GM21576 (cell line): ENCODE results near the gene CALHM2.
"Not testable (repeated sequence)": the region's sequence is repeated elsewhere in the genome, so short reads cannot be mapped to it uniquely, and the experiment has no call there.

Experiments
- ATAC-seq: cut with Tn5 transposase; IDR thresholded peaks from one replicate; pipeline ENCODE4 v1.9.1; 2021; ENCODE audit warnings: mild to moderate bottlenecking, moderate library complexity; ENCODE audit not compliant: unreplicated experiment

Gene CALHM2, protein sequence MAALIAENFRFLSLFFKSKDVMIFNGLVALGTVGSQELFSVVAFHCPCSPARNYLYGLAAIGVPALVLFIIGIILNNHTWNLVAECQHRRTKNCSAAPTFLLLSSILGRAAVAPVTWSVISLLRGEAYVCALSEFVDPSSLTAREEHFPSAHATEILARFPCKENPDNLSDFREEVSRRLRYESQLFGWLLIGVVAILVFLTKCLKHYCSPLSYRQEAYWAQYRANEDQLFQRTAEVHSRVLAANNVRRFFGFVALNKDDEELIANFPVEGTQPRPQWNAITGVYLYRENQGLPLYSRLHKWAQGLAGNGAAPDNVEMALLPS

DNA sequence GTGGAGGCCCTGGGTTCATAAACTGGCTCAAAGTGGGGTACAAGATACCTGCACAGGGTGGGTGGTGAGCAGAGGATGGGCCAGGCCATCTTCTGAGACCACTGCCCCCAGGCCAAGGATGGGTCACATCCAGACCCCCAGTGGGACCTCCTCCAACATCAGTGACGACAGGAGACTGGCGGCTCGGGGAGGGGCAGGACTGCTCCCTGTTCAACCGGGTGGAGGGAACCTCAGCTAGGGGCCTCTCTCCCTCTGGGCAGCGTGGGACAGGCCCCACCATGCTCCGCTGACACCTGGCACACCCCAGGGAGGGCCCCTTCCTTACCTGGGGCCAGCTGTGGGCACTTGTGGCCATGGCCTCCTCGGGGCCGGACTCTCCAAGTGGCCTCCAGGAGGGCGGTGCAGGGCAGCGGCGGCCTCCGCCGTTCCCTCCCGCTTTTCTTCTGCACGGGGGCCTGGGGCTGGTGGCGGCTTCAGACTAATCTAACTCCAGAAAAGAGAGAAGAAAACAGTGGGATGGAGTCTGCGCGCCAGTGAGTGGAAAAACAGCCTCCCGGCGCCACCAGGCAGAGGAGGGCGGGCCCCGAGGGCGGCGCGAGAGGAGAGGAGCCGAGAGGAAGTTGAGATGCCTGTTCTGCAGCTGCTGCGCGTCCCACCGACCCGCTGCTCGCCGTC is at the start of gene CALHM2:
Gene CALHM2 (minus strand): TSS at position 540 of the 675 bp plus-strand sequence. CDS start 2,429 bp downstream, outside the sequence.
- peak; percentile 54 for ATAC-seq

DNA sequence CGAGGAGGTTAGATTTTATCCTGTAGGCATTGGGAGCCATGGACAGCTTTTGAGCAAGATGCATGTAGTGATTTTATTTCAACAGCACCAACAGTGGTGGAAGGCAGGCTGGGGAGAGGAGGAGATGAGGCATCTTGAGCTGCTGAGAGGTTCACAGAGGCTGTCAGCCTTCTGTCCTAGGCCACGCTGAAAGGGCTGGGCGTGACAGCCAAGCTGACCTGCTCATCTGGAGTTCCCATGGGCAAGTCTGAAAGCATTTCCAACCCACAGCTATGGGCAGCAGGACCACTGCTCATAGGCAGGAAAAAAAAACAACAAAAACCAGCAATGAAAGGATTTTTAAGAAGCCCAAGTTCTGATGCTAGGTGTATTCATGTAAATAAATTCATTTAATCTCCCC is 49.0 kb upstream of the CALHM2 start:
- no peak for ATAC-seq

DNA sequence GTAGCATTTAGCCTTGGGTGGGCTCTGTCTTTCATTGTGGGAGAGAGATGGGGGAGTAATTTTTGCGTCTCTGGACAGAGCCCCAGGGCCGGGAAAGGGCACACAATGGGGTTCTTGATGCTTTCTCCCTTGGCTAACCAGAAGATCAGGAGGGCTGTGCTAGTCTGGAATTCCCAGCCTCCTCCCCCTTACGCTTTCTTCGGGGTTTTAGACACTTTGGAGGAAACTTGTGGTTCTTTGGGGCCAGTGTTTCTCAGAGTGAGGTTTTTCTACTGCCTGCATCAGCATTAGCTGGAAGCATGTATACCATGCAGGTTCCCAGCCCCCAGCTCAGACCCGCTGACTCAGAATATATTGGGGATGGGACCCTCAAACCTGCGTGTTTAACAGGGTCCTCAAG is 48.3 kb upstream of the CALHM2 start:
- no peak for ATAC-seq

DNA sequence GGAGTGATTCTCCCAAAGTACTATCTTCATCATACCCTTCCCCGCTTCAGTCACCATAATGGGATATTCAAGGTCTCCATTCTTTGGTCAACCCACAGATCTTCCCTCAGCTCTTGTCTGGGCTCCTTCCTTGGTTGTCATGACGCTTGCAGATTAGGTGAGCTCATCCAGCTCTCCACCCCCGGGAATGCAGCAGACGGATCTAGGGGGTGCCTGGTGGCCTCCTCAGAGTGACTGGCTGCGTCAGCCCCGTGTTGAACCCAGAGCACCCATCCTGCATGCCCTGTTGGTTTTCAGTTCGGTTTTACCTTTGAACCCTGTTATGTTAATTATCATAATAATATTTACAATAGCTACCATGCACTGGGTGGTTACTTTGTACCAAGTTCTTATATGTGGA is 47.7 kb upstream of the CALHM2 start:
- no peak for ATAC-seq

DNA sequence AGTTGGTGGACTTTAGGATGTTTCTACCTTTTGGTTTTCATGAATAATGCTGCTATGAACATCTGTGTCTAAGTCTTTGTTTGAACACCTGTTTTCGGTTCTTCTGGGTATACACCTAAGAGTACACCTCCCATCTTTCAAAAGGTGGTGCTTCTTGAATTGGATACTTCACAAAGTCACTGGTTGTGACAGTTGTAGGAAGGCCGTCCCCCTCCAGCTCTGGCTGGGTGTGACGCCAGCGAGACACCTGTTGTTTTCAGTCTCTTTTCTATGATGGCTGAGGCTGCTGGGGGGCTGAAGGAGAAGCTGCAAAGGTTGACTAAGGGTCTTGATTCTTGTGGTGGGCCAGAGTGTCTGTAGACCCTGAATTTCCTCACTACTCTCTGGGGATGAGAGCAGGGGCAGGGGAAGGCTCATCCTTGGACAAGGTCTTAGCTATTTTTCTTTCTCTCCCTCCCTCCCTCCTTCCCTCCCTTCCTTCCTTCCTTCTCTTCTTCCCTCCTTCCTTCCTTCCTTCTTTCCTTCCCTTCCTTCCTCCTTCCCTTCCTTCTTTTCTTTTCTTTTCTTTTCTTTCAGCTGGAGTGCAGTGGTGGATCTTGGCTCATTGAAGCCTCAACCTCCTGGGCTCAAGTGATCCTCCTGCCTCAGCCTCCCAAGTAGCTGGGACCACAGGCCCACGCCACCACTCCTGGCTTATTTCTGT is 46.9 kb upstream of the CALHM2 start:
- no peak for ATAC-seq

DNA sequence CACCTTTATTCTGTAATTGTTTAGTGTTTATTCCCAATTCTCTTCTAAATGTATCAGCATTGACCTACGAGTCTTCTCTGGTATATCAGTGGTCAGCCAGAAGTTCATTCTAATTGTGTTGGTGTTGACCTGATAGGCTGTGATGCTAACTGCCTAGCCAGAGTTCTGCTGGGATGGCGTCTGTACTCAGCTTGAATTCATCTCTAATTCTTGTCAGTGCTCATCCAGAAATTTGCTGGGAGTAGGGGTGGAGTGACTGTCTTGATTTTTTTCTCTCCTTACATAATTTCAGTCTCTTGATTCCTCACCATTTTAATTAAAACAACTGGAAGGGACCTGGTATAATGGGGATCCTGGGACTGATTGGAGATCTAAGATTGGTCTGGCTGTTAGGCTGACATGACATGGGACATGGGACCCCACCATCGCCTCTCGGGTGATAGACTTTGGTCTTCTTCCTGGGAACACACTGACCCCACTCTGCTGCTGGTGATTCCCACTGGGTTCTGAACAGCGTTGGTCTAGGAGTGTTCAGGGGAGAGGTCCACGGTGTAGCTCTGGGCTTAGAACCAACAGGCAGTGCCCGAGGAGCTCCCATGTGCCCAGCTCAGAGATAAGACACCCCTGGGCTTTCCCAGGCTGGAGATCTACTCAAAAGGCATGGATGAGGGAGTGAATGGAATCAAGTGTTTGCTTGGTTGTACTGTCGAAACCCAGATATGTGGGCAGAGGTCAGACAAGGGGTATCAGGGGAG is 45.2 kb upstream of the CALHM2 start:
- no peak for ATAC-seq

DNA sequence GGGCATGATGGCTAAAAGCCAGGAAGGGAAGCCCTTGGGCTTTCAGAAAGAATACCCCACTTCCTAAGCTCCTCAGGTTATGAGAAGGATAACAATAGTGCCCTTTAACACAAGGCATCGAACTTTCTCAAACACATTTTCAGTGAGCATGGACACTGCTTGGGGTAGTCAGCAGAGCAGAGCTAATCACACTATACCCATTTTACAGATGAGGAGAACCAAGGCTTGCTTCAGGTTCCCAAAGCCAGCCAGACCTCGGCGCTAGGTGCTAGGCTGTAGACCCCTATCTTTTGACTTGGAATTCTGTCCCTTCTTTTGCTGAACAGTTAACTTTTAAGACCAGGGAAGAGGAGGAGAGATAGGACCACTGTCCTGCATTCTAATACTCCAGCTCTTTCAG is 43.2 kb upstream of the CALHM2 start:
- ATAC-seq: no peak

DNA sequence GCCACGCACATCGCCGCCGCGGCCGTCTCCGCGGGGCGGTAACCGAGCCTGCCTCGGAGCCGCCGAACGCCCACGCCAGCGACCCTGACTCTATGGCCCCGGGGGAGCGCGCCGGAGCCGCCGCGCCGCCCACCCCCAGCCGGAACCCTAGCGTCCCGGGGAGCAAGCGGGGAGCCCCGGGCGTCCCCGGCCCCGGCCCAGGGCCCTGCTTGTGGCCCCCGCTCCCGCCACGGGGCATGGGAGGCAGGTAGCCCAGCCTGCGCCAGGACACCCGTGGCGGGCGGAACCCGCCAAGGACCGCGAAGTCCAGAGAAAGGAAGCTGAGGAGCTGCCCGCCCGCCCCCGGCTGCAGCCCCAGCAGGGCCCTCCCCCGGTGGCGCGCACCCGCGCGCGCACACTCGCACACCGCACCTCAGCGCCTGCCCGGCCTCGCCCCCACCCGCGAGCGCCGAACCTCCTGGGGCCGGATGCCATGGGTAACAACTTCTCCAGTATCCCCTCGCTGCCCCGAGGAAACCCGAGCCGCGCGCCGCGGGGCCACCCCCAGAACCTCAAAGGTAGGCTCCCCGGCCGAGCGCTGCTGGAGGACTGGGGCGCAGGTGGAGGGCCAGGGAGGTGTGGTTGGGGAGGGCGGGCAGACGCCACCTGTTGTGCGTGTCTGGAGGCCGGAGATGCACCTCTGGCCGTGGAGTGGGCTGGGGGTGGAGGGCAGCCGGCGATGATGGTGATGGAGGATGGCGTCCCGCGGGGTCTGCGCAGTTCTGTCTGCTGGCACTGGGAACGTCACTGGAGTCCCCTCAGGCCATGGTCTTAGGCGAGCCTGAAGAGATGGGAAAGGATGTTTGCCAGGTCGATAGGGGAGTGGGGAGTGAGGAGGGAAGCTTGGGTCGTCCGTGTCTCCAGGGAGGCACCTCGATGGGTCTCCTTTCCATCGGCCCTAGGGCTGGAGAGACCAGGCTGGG is 42.0 kb upstream of the CALHM2 start:
- no peak for ATAC-seq

DNA sequence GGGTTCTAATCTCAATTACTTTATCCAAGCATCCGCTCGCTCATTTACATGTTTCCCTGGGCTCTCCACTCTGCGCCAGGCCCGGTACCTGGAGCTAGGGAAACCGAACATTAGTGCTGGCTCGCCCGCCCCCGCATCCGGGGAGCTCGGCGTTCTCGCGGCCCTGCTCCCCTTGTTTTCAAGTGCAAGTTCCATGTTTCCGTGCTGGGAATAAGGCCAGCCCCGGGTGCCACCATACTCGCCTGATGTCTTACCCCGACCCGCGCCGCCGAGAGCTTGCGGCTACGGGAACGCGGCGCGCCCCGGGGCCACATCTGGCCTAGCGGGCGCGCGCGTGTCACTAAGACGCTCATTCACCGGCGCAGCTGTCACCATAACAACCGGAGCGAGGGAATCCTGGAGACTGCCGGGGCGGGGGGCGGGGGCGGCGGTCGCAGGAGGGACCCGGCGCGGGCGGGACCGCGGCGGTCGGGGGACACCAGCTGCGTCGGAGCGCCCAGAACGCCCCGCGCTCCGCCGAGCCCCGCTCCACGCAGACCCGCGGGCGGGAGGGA is 41.3 kb upstream of the CALHM2 start, which contains the start of gene NEURL1:
Gene NEURL1 (plus strand): TSS at position 344 of the 554 bp plus-strand sequence. CDS start 683 bp downstream, outside the sequence.
- ATAC-seq: no peak

DNA sequence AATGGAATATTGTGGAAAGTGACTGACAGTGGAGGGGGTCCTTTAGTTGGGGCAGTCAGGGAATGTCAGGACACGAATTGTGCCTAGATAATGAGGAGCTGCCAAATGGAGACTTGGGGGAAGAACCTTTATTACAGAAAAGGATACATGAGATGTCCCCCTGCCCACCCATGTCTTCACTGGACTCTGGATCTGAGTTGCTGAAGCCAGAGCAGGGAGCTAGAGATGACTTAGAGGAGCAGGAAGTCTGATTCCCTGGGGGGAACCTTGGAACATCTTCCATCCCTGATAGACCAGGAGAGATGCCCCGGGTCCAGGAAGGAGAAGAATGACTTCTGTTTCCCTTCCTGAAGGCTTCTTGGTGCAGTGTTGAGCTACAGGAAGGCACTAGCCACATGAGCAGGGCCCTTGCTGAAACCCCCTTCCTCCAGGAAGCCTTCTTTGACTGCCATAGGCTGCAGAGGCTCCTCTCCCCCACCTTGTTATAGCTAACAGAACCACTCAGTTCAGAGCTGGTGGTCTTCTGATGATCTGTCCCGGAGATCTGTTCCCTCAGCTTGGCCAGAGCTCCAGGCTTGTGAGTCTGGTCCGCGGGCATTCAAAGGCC is 40.6 kb upstream of the CALHM2 start:
- no peak for ATAC-seq

DNA sequence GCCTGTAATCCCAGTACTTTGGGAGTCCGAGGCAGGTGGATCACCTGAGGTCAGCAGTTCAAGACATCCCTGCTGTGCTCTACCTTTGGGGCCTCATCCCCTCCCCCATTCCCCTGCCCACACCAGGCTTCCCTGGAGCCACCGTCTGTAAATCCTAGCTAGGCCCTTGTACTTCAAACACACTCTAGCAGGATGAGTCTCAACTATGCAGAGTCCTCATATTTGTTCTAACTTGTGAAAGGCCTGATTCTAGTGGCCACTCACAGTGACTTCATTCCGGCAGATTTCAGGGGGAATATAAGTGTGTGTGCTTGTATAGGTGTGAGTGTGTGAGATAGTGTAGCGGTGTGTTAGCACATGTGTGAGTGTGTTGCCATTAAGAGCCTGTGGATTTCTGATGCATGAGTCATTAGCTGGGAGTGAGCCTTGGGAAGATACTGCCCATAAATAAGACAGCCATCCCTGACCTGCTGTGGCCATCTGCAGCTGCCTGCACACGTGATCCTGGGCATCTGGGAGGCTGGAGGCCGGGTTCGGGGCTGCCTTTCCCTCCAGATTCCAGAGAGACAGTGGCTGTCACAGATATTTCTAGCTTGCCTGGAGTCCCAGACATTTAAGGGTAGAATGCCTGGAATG is 39.7 kb upstream of the CALHM2 start:
- ATAC-seq: no peak

DNA sequence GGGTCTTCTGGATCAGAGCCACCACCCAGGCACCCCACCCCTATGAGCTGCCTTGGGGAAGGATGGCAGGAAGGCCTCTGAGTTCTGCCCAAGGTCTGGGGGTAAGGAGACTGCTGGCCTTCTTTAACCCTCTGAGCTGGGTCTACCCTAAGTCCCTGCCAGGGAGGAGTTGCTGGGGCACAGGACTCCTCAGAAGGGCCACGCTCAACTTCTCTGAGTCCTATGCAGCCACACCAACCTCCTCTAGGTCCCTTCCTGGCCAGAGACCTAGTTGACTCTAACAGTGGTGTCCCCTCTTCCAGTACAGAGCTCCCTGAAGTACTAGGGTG is 38.8 kb upstream of the CALHM2 start:
- ATAC-seq: peak; percentile 22

DNA sequence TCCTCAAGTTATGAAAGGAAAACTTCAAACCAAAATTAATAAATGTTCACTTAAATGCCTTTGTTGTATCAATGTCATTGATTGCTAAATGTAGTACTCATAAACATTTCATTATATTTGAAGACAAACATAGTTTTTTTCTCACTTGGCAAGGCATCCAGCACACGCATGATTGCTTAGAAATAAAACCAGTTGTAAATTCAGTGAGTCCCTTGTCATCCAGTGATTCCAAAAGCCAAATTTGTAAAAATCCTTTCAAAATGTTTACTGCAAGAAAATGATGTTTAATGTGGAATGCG is 35.2 kb upstream of the CALHM2 start:
- ATAC-seq: no peak

DNA sequence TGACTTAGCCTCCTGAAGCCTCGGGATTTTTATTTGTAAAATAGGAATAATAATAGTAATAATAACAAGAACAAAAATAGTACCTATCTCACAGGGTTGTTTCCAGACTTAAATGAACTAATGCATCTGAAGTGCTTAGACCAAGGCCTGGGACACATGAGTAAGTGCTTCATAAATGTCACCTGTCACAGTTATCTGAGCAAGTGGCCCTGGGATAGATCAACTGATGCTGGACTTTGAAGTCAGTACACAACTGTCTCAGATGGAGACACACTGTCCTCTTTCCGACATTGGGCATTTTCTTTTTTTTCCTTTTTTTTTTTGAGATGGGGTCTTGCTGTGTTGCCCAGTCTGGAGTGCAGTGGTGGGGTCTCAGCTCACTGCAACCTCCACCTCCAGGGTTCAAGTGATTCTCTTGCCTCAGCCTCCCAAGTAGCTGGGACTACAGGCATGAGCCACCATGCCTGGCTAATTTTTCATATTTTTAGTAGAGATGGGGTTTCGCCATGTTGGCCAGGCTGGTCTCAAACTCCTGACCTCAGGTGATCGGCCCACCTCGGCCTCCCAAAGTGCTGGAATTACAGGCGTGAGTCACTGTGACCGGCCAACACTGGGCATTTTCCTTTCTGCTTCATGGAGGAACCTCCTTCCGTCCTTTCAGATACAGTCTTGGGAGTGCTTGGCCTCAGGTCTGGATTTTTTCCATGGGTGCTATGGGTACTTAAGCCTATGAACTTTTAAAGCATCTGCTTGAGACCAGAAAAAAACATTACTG is 34.7 kb upstream of the CALHM2 start:
- not testable (repeated sequence) for ATAC-seq

DNA sequence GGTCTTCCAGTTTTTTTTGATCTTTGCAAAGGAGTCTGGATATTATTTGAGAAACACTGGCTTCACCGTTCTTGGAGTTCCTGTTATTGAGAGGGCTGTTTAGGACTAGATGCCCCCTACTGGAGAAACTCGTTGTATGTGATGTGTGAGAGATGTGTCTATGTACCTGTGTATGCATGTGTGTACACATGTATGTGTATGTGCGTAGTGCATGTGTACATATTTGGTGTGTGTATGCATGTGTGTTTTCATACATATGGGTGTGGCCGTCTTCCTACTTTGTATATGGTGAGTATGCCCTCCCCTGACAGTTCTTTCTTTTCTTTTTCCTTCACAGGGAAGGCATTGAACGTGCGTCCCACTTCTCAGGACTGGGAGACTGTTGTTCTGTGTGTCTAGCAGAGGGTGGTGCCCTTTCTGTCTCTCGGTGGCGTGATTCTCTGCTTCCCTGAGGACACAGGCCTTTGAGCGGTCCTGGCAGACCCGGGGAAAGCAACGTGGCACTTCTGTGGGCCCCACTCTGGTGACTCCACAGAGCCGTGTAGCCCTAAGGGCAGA is 29.9 kb upstream of the CALHM2 start:
- no peak for ATAC-seq

DNA sequence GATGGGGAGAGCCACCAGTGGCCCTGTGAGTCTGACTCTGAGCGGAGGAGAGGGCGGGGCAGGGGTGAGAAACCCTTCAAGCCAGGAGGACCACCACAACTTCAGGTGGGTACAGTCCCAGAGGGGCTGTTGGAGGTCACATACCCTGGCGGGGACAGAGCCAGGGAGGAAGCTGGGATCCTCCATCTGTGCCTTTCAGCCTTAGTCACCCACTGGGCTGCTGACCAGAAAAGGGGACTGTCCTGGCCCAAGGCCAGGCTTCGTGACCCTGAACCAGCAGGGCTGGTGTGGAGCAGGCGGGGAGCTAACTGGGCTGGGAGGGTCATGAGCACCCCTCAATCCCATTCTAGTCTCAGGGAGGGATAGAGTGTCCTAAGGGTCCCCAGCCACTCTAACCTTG is 28.4 kb upstream of the CALHM2 start:
- ATAC-seq: no peak

DNA sequence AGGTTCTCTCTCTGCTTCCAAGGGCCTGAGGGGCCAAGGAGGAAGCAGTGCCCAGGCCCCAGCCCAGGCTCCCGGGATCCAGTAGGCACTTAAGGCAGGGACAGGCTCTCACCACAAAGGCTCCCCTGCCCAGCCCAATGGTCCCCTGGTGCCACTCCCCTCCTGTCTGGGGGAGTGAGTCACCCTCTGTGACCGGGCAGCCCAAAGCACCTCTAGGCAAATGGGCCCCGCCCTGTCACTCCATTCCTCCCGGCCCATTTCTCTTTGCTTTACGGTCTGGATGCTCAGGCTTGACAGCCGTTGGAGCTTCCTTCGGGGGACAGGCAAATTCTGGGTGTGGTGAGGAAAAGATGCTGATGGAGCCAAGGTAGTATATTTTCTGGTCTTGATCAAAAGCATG is 27.0 kb upstream of the CALHM2 start, which contains the start of gene CALHM3:
Gene CALHM3 (minus strand): TSS at position 106 of the 400 bp plus-strand sequence. CDS start 208 bp downstream, outside the sequence.
- ATAC-seq: no peak

DNA sequence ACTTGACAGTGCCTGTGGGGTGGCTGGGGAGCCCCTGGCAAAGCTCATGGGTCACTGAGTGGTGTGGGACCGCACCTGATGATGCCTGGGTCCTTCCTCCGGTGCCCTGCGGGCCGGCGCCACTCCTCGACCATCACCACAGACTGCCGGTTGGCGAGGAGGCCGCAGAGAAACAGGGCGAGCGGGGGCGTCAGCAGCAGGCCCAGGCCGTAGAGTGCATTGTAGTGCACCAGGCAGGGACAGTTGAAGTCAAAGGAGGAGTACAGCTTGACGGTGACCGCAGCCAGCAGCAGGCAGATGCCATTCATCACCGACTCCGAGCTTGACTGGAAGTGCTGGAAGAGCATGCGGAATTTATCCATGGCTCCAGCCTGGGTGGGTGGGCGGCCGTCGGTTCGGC is 26.5 kb upstream of the CALHM2 start:
- ATAC-seq: no peak
